Progenitor cell of endocrine pancreas (in vitro differentiated cells): ENCODE results near the gene BRF1. TPM values are rescaled to one million over a fixed set of nuclear protein-coding genes. Genes with fewer than 3 reads are reported as not detected.

Experiments
- DNase-seq: peaks from one replicate; pipeline ENCODE4 v3.0.0; 2021; ENCODE audit warnings: low spot score; ENCODE audit not compliant: unreplicated experiment
- H3K27ac Mint-ChIP-seq: 2 replicates; pipeline ENCODE4 v1.8.0; 2021; ENCODE audit warnings: mild to moderate bottlenecking, moderate library complexity, mixed read lengths
- H3K27me3 Mint-ChIP-seq: 2 replicates; pipeline ENCODE4 v1.8.0; 2021; ENCODE audit warnings: mixed read lengths
- H3K36me3 Mint-ChIP-seq: 2 replicates; pipeline ENCODE4 v1.8.0; 2022; ENCODE audit warnings: mixed read lengths; ENCODE audit not compliant: insufficient read depth
- H3K4me1 Mint-ChIP-seq: 2 replicates; pipeline ENCODE4 v1.8.0; 2021; ENCODE audit warnings: low read depth, mixed read lengths
- H3K4me3 Mint-ChIP-seq: 2 replicates; pipeline ENCODE4 v1.8.0; 2021; ENCODE audit warnings: low read depth, mild to moderate bottlenecking, moderate library complexity, mixed read lengths
- H3K9me3 Mint-ChIP-seq: 2 replicates; pipeline ENCODE4 v1.8.0; 2021; ENCODE audit warnings: low read depth, mixed read lengths
- CTCF ChIP-seq: fragments of 200-600 bp; sonication (generic); IDR thresholded peaks from one replicate; pipeline ENCODE4 v1.5.0; 2021; ENCODE audit warnings: antibody characterized with exemption, mild to moderate bottlenecking; ENCODE audit not compliant: unreplicated experiment
- total RNA-seq: library from RNA; stranded (reverse); gene quantifications from 2 replicates; pipeline ENCODE4 v1.2.1, GENCODE V29; 2021

The BRF1 gene
- total RNA-seq, 1 donor from 2014 or later, result 49.9 TPM

GRCh38 chr14:105240811-105241576 is 59.8 kb downstream of the BRF1 start:
- no peaks in the 10 kb centered on the region for H3K9me3 Mint-ChIP-seq
- no peaks in the 10 kb centered on the region for H3K36me3 Mint-ChIP-seq
- DNase-seq, result no peak
- no peak overlapping the region for H3K4me3 Mint-ChIP-seq
- TF ChIP-seq CTCF, result no peak
- H3K27ac Mint-ChIP-seq, result no peak overlapping the region
- peaks cover 2% of the 10 kb centered on the region for H3K4me1 Mint-ChIP-seq
- no peaks in the 10 kb centered on the region for H3K27me3 Mint-ChIP-seq

- H3K4me1 Mint-ChIP-seq, result no peaks in the 10 kb centered on the region
- H3K27me3 Mint-ChIP-seq, result no peaks in the 10 kb centered on the region
- no peak for DNase-seq
- peaks cover 5% of the 10 kb centered on the region for H3K36me3 Mint-ChIP-seq
- no peak for TF ChIP-seq CTCF
- H3K4me3 Mint-ChIP-seq, result no peak overlapping the region
- no peaks in the 10 kb centered on the region for H3K9me3 Mint-ChIP-seq
- H3K27ac Mint-ChIP-seq, result no peak overlapping the region
Measured at GRCh38 chr14:105229099-105229655, 71.6 kb downstream of the BRF1 start.

- no peak for TF ChIP-seq CTCF
- Mint-ChIP-seq H3K27ac (no peak overlapping the region), H3K4me1 (no peaks in the 10 kb centered on the region), H3K27me3 (no peaks in the 10 kb centered on the region), H3K4me3 (no peak overlapping the region), H3K9me3 (no peaks in the 10 kb centered on the region), H3K36me3 (peaks cover 5% of the 10 kb centered on the region)
- no peak for DNase-seq
Measured at GRCh38 chr14:105228562-105228961, 72.2 kb downstream of the BRF1 start.

GRCh38 chr14:105227346-105227745 is 73.5 kb downstream of the BRF1 start:
- no peak overlapping the region for H3K27ac Mint-ChIP-seq
- no peaks in the 10 kb centered on the region for H3K27me3 Mint-ChIP-seq
- no peak for TF ChIP-seq CTCF
- H3K4me3 Mint-ChIP-seq, result no peak overlapping the region
- H3K36me3 Mint-ChIP-seq, result peaks cover 10% of the 10 kb centered on the region
- DNase-seq, result no peak
- H3K9me3 Mint-ChIP-seq, result no peaks in the 10 kb centered on the region
- H3K4me1 Mint-ChIP-seq, result no peaks in the 10 kb centered on the region

- no peak for DNase-seq
- H3K9me3 Mint-ChIP-seq, result no peaks in the 10 kb centered on the region
- H3K27me3 Mint-ChIP-seq, result no peaks in the 10 kb centered on the region
- no peak overlapping the region for H3K4me3 Mint-ChIP-seq
- H3K4me1 Mint-ChIP-seq, result no peaks in the 10 kb centered on the region
- H3K36me3 Mint-ChIP-seq, result peaks cover 10% of the 10 kb centered on the region
- TF ChIP-seq CTCF, result no peak
- no peak overlapping the region for H3K27ac Mint-ChIP-seq
Measured at GRCh38 chr14:105226198-105226597, 74.6 kb downstream of the BRF1 start.
